Measurements from ENCODE around the gene SULT6B1.
"Not testable (repeated sequence)": the region's sequence is repeated elsewhere in the genome, so short reads cannot be mapped to it uniquely, and the experiment has no call there.

SULT6B1 gene

DNA sequence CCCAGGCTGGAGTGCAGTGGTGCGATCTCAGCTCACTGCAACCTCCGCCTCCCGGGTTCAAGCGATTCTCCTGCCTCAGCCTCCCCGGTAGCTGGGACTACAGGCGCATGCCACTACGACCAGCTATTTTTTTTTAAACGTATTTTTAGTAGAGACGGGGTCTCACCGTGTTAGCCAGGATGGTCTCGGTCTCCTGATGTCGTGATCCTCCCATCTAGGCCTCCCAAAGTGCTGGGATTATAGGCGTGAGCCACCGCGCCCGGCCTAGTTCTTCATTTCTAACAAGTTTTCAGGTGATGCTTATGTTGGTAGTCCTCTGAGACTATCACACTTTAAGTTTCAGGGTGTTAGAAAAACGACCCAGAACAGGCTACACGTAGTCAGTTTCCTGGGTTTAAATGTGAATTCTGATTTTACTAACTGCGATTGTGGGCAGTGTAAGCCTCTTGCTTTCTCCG lies 7.4 kb upstream of the SULT6B1 start:
- not testable (repeated sequence) for DNase-seq (ENCODE audit: low spot score)

DNA sequence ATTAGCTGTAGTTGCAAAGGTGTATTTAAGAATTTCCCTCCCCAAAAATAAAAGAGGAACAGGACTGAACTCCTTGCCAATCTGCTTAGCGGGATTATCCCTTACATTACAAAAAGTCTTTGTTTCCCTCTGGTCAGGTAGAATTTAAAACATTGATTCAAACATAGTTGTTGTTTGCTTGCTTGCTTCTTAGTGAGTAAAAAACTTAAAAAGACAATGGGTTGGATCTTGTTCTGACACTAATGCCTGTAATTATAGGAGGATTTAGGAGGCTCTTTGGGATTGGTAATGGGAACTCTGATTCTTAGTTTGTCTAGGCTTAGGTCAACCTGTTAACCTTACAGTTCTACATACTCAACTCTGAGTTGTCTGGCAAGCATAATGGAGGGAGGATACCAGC lies 4.1 kb upstream of the SULT6B1 start:
- no peak for DNase-seq (ENCODE audit: low spot score)

DNA sequence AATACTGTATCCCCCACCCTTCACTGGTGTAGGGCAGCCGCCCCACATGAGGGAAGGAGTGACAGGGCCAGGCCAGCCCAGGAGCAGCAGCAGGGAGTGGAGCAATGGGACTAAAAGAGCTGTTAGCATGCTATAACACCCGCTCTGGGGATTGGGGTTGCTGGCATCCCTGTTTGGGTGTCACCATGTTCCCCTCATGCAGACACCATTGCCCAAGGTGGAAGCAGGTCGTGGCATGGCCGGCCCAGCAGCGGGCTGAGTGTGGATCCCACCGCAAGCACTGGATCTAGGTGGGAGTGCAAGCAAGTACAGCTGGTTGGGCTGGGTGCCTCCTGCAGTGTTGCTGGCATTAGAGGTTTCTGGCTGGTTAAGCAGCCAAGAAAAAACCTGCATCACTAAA lies 3.3 kb upstream of the SULT6B1 start:
- no peak for DNase-seq (ENCODE audit: low spot score)

DNA sequence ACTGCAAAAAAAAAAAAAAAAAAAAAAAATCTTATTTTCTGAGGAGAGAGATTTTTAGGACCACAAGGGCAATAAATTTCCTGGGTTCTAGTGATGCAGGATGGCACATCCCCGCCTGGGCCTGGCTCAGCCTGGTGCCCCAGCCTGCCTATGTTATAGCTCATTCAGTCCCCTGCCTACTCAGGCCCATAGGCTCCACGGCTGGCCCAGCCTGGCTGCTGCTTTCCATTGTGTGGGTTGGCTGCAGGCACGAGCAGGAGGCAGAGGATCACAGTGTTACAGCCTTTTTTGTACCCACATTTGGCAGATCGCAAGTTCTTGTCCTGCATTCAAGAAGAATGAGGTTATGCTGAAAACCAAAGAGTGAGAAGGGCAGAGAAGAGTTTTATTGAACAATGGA lies 2.8 kb upstream of the SULT6B1 start:
- no peak for DNase-seq (ENCODE audit: low spot score)

- DNase-seq (ENCODE audit: low spot score) = no peak
Observed at GRCh38 chr2:37190290-37190689, 1.8 kb upstream of the SULT6B1 start.

- no peak for DNase-seq (ENCODE audit: low spot score)
Observed at GRCh38 chr2:37189452-37190153, 1.1 kb upstream of the SULT6B1 start.

DNA sequence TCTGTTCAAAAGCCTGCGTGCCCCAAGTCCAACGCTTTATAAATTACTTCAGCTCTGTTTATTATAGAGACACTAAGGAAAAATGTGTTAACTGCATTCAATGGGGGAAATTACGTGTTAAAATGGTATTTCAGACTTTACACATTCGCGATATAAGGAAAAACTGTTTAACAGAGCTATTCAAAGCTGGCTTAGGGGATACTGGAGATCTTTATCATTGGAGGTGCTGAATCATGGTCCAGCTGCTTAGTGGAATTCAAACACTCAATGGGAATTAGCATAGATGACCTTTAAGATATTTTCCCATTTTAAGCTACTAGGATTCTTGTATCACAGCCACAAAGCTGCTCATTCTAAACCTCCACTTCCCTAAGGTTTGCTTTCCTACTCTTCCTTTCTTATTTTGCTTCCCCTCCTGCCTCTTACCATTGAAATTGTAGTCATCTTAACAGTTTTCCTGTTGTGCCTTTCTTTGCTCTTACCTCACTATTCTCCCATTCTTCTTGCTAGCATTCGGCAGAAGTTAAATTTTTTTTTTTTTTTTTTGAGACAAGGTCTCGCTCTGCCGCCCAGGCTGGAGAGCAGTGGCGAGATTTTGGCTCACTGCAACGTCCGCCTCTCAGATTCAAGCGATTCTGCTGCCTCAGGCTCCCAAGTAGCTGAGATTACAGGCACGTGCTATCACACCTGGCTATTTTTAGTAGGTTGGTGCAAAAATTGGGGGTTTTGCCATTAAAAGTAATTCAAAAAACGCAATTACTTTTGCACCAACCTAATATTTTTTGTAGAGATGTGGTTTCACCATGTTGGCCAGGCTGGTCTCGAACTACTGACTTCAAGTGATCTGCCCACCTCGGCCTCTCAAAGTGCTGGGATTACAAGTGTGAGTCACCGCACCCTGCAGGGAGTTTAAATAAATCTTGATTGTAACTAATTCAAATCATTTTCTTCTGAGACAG lies 6.5 kb downstream of the SULT6B1 start:
- DNase-seq (ENCODE audit: low spot score) = no peak

- DNase-seq (ENCODE audit: low spot score) = no peak
Observed at GRCh38 chr2:37180640-37181039, 7.8 kb downstream of the SULT6B1 start.

DNA sequence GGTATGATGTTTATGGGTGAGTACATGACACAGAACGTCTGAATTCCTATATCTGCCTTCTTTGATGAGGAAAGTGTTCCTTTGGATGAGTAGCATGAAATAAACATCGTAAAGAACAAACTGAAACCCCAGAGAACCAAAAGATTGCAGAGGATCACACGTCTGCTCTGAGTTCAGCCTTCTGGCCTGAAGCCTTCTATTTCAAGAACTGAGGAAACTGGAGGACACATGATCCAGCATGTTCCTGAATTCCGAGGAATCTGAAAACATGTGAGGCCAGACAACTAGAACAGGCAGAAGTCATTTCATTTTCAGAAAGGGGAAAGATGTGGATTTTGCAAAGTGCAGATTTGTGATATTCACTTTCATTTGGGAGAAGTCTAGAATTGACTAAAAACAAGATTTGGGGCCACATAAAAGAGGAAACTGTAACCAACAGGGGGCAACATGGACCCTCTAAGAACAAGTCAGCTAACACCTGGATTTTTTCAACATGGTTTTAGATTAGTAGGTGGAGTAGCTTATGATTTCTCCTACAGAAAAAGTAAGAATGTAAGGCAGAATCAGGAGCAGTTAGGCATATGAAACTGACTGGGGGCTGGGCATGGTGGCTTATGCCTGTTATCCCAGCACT lies 8.3 kb downstream of the SULT6B1 start:
- no peak for DNase-seq (ENCODE audit: low spot score)

GRCh38 chr2:37173741-37174140 lies 14.7 kb downstream of the SULT6B1 start:
- no peak for DNase-seq (ENCODE audit: low spot score)

- no peak for DNase-seq (ENCODE audit: low spot score)
Observed at GRCh38 chr2:37171624-37171950, 16.9 kb downstream of the SULT6B1 start.

DNA sequence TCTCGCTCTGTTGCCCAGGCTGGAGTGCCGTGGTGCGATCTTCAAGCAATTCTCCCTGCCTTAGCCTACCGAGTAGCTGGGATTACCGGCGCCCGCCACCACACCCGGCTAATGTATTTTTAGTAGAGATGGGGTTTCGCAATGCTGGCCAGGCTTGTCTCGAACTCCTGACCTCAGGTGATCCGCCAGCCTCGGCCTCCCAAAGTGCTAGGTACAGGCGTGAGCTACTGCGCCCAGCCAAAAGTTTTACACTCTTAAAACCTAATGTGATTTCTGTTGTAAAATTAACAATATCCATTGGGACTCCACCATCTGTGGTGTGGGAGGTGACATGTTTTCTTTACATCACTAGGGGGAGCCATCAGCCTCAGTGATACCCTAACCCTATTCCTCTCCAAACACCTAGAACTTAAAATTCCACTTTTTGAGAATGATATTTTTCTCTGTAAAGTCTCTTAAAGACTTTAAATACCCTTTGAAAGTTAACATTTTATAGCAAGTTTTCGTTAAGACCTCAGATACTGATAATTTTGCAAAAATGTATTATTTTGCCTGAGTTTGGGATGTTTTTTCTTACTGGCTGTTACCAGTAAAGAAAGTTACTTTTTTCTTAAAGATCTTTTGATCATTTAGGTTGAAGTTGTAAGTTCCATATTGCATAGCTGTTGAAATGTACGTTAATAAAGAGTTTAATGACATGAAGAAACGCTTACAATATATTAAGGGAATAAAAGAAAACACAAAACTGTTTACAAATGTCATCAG lies 20.1 kb downstream of the SULT6B1 start:
- DNase-seq (ENCODE audit: low spot score) = no peak

- DNase-seq (ENCODE audit: low spot score) = no peak
Observed at GRCh38 chr2:37167636-37168180, 20.8 kb downstream of the SULT6B1 start.

GRCh38 chr2:37164757-37165156 lies 23.7 kb downstream of the SULT6B1 start:
- no peak for DNase-seq (ENCODE audit: low spot score)

DNA sequence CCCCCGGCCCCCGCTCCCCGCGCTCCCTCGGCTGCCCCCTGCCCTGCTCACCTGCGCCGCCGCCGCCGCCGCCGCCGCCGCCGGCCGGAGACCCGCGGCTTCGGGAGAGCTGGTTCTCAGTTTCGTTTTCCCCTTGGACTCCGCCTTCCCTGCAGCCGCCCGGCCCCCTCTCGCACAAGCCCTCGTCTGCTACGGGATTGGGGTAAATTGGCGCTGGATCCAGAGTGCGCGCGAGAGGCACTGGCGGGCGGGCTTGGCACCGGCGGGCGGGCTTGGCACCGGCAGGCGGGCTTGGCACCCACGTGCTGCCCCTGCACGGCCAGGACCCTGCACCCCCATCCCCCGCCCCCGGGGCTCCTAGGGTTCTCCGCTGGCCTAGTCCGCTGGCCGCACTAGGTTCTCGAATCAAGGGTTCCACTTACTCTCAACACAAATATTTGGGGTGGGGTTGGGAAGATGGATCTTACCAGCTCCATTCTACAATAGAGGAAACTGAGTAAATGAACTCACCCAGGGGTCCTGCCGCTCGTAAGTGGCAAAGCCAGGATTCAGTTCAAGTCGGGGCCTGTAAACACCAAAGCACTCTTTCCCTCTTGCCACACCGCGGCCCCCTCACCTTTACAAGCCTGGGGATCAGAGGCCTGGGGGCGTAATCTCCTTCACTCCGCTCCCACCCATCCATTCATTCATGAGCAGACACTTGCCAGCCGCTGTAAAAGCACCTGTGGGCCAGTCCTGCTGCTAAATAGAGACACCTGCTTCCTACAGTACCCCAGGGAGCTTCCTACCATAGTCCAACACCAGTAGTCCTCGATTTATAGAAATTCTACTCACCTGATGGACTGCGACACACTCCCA lies 31.4 kb downstream of the SULT6B1 start, which contains the start of gene EIF2AK2:
Gene EIF2AK2 (minus strand): TSS at position 124 of the 858 bp plus-strand sequence. CDS start 9,174 bp downstream, outside the sequence.
- DNase-seq (ENCODE audit: low spot score) = peak; percentile 70

- DNase-seq (ENCODE audit: low spot score) = peak; percentile 21
Observed at GRCh38 chr2:37156071-37156856, 32.2 kb downstream of the SULT6B1 start.

DNA sequence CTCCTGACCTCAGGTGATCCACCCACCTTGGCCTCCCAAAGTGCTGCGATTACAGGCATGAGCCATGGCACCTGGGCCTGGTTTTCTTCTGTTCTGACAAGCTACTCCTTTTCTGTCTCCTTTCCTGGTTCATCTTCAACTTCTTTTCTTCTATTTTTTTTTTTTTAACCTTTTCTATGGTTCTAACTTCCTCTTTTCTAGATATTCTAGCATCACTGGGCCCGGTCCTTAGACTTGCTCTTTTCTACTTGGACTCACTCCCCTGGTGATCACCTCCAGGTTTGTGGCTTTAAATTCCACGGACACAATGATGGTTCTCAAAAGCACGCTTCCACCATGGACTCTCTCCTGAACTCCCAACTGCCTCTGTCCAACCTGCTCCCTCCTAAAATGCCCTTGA lies 33.7 kb downstream of the SULT6B1 start:
- DNase-seq (ENCODE audit: low spot score) = no peak

GRCh38 chr2:37153224-37153623 lies 35.2 kb downstream of the SULT6B1 start:
- no peak for DNase-seq (ENCODE audit: low spot score)

- no peak for DNase-seq (ENCODE audit: low spot score)
Observed at GRCh38 chr2:37149626-37150322, 38.7 kb downstream of the SULT6B1 start.

All from putamen (tissue), 1 donor.